Ramos (cell line): ENCODE results near the gene DLX5.

Source experiments
- in situ Hi-C: fragments of 300-500 bp; cut with MboI; formaldehyde crosslinking; loops from one replicate; pipeline ENCODE4 v1.14.3; 2022; ENCODE audit warnings: low sequenced_read_pairs; ENCODE audit not compliant: unreplicated experiment

Gene DLX5

GRCh38 chr7:97007583-97007861 lies 17.1 kb downstream of the DLX5 start:
- in situ Hi-C loops: loop anchor here (25.0 kb wide), 1 partner anchor 1470 kb away; no protein-coding TSS in a partner anchor

GRCh38 chr7:97006816-97007582 lies 17.6 kb downstream of the DLX5 start:
- in situ Hi-C loops: loop anchor here (25.0 kb wide), 1 partner anchor 1470 kb away; no protein-coding TSS in a partner anchor

GRCh38 chr7:97006055-97006815 lies 18.4 kb downstream of the DLX5 start:
- in situ Hi-C loops: loop anchor here (25.0 kb wide), 1 partner anchor 1469 kb away; no protein-coding TSS in a partner anchor

- in situ Hi-C loops: loop anchor here (25.0 kb wide), 1 partner anchor 1468 kb away; no protein-coding TSS in a partner anchor
Observed at GRCh38 chr7:97005183-97006054, 19.2 kb downstream of the DLX5 start, which contains the start of gene DLX6. TSS of gene DLX6 (plus strand) at chr7:97005553. CDS start at chr7:97005978, 425 bp downstream.

GRCh38 chr7:97004247-97005182 lies 20.1 kb downstream of the DLX5 start:
- in situ Hi-C loops: loop anchor here (25.0 kb wide), 1 partner anchor 1467 kb away; no protein-coding TSS in a partner anchor

- in situ Hi-C loops: loop anchor here (25.0 kb wide), 1 partner anchor 1466 kb away; no protein-coding TSS in a partner anchor
Observed at GRCh38 chr7:97003262-97004246, 21.1 kb downstream of the DLX5 start.

- in situ Hi-C loops: loop anchor here (25.0 kb wide), 1 partner anchor 1465 kb away; no protein-coding TSS in a partner anchor
Observed at GRCh38 chr7:97002555-97003261, 21.9 kb downstream of the DLX5 start.

GRCh38 chr7:97001656-97002554 lies 22.7 kb downstream of the DLX5 start:
- in situ Hi-C loops: loop anchor here (25.0 kb wide), 1 partner anchor 1465 kb away; no protein-coding TSS in a partner anchor

- in situ Hi-C loops: loop anchor here (25.0 kb wide), 1 partner anchor 1464 kb away; no protein-coding TSS in a partner anchor
Observed at GRCh38 chr7:97001221-97001620, 23.4 kb downstream of the DLX5 start.

GRCh38 chr7:96998744-96999143 lies 25.9 kb downstream of the DLX5 start:
- in situ Hi-C loops: no loop called here

GRCh38 chr7:96998333-96998732 lies 26.3 kb downstream of the DLX5 start:
- in situ Hi-C loops: no loop called here

- in situ Hi-C loops: no loop called here
Observed at GRCh38 chr7:96997512-96998032, 27.1 kb downstream of the DLX5 start.

GRCh38 chr7:96996958-96997511 lies 27.6 kb downstream of the DLX5 start:
- in situ Hi-C loops: no loop called here

GRCh38 chr7:96996111-96996957 lies 28.3 kb downstream of the DLX5 start:
- in situ Hi-C loops: no loop called here
